Measurements from ENCODE around the gene MYO1D. TPM values are rescaled to one million over a fixed set of nuclear protein-coding genes. Genes with fewer than 3 reads are reported as not detected.

The MYO1D gene
- total and polyA plus RNA-seq, 4 donors: 22.0 to 75.8 (median 61.4) TPM

DNA sequence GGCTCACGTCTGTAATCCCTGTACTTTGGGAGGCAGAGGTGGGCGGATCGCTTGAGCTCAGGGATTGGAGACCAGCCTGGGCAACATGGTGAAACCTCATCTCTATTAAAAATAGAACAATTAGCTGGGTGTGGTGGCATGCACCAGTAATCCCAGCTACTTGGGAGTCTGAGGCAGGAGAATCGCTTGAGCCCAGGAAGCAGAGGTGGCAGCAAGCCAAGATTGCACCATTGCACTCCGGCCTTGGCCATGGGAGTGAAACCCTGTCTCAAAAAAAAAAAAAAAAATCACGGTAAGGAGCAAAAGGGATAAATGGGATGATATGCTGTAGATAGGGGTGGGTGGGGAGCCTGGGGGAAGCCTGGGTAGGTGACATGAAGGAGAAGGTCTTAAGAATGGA is 30.7 kb upstream of the MYO1D start:
- H3K4me3 ChIP-seq: no peak overlapping the region
- H3K27me3 ChIP-seq (ENCODE audit: control insufficient read depth in 3 of 3, insufficient read depth in 3 of 3, low read length in 2 of 3): no peaks in the 10 kb centered on the region
- DNase-seq: no peak
- no peaks in the 10 kb centered on the region for H3K36me3 ChIP-seq (ENCODE audit: control insufficient read depth in 4 of 4, insufficient read depth in 4 of 4, low read length in 4 of 4)
- WGBS, 2 donors: 82 to 84% methylated on average over 6 of the region's 6 CpGs
- H3K9me3 ChIP-seq (ENCODE audit: control insufficient read depth in 4 of 4, insufficient read depth in 3 of 4, low read length in 3 of 4): no peaks in the 10 kb centered on the region
- no peak overlapping the region for H3K27ac ChIP-seq (ENCODE audit: low read depth in 1 of 2, low read length in 1 of 2)
- peaks cover 0 to 14% (median 1%) of the 10 kb centered on the region in 5 donors for H3K4me1 ChIP-seq (ENCODE audit: control insufficient read depth in 5 of 5, insufficient read depth in 5 of 5, low read length in 5 of 5)
- TF ChIP-seq, protein P1, sequence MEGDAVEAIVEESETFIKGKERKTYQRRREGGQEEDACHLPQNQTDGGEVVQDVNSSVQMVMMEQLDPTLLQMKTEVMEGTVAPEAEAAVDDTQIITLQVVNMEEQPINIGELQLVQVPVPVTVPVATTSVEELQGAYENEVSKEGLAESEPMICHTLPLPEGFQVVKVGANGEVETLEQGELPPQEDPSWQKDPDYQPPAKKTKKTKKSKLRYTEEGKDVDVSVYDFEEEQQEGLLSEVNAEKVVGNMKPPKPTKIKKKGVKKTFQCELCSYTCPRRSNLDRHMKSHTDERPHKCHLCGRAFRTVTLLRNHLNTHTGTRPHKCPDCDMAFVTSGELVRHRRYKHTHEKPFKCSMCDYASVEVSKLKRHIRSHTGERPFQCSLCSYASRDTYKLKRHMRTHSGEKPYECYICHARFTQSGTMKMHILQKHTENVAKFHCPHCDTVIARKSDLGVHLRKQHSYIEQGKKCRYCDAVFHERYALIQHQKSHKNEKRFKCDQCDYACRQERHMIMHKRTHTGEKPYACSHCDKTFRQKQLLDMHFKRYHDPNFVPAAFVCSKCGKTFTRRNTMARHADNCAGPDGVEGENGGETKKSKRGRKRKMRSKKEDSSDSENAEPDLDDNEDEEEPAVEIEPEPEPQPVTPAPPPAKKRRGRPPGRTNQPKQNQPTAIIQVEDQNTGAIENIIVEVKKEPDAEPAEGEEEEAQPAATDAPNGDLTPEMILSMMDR (IDR thresholded peaks at IDR 0.05; ENCODE audit: control extremely low read depth, extremely low read depth): no peak
- no peak overlapping the region for H3K9ac ChIP-seq (ENCODE audit: insufficient read depth in 1 of 2, low read length in 2 of 2)
- no peak for ATAC-seq (ENCODE audit: insufficient read depth, low FRiP score)

DNA sequence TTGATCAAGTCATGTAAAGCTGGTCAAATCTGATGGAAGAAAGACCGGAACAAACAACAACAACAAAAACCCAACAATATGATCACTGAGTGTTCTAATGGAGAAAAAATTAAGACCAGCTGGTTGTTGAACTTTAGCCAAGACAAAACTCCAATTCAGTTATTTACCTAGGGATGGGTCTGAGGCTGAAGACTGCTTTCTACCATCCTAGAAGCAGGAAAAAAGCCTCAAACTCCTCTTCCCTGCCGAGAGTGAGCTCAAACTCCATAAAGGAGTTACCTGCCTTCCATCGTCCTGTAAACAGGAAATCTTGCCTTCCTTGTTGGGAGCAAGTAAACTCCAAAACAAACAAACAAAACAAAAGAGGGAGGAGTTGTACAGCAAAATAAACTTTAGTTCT is 28.0 kb upstream of the MYO1D start:
- Histone ChIP-seq H3K9ac (ENCODE audit: insufficient read depth in 1 of 2, low read length in 2 of 2) (no peak overlapping the region), H3K4me3 (no peak overlapping the region), H3K27ac (ENCODE audit: low read depth in 1 of 2, low read length in 1 of 2) (no peak overlapping the region), H3K9me3 (ENCODE audit: control insufficient read depth in 4 of 4, insufficient read depth in 3 of 4, low read length in 3 of 4) (no peaks in the 10 kb centered on the region), H3K36me3 (ENCODE audit: control insufficient read depth in 4 of 4, insufficient read depth in 4 of 4, low read length in 4 of 4) (no peaks in the 10 kb centered on the region), H3K4me1 (ENCODE audit: control insufficient read depth in 5 of 5, insufficient read depth in 5 of 5, low read length in 5 of 5) (peaks cover 0 to 2% (median 0%) of the 10 kb centered on the region in 5 donors), H3K27me3 (ENCODE audit: control insufficient read depth in 3 of 3, insufficient read depth in 3 of 3, low read length in 2 of 3) (no peaks in the 10 kb centered on the region)
- DNase-seq (no peak), ATAC-seq (ENCODE audit: insufficient read depth, low FRiP score) (no peak)
- TF ChIP-seq, protein P1 (IDR thresholded peaks at IDR 0.05; ENCODE audit: control extremely low read depth, extremely low read depth): no peak
- WGBS, 2 donors: 74 to 75% methylated on average over 3 of the region's 3 CpGs

DNA sequence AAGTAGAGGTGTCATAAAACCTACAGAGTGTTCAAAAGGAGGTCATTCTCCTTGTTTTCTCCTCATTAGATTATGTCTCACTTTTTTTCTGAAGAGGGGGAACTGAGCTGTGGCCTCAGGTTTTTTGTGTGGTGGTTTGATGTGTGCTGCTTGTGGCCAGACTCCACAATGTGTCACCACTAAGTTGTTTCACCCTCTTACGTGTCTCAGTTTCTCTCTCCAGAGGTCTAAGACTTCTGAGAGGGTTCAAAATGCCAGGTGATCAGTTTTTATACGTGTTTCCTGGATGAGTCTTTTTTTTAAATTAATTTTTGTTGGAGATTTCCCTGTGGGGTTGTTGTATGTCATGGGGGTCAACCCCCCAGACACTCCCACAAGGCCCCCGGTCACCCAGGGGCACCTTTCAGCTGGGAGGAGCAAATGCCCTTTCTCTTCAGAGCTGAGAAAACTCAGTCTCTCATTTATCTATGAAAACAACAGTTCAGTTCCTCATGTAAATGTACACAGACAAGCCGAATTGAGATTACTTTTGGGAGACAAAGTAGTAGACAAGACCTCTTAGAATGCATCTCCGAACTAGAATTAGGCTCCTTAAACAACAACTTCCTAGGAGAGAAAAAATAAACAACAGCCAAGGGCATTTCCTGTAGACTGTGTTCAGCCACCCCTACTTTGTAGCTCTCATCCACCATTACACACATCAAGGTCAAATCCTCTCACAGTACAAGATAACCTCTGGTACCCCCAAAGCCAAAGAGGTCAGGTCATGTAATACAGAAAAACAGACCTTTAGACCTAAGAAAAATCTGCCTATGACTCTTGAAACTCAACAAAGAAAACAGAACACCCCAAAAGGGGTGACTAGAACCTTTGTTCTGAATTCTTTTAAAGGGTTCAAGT is 27.1 kb upstream of the MYO1D start:
- TF ChIP-seq, protein P1 (IDR thresholded peaks at IDR 0.05; ENCODE audit: control extremely low read depth, extremely low read depth): no peak

More for the DNA sequence above, 27.1 kb upstream of the MYO1D start:
- Histone ChIP-seq H3K27me3 (ENCODE audit: control insufficient read depth in 3 of 3, insufficient read depth in 3 of 3, low read length in 2 of 3) (no peaks in the 10 kb centered on the region), H3K36me3 (ENCODE audit: control insufficient read depth in 4 of 4, insufficient read depth in 4 of 4, low read length in 4 of 4) (no peaks in the 10 kb centered on the region), H3K9ac (ENCODE audit: insufficient read depth in 1 of 2, low read length in 2 of 2) (no peak overlapping the region), H3K4me3 (no peak overlapping the region), H3K9me3 (ENCODE audit: control insufficient read depth in 4 of 4, insufficient read depth in 3 of 4, low read length in 3 of 4) (no peaks in the 10 kb centered on the region), H3K27ac (ENCODE audit: low read depth in 1 of 2, low read length in 1 of 2) (no peak overlapping the region), H3K4me1 (ENCODE audit: control insufficient read depth in 5 of 5, insufficient read depth in 5 of 5, low read length in 5 of 5) (no peaks in the 10 kb centered on the region)
- ATAC-seq (ENCODE audit: insufficient read depth, low FRiP score) (no peak), DNase-seq (no peak)
- WGBS, 2 donors: 74 to 75% methylated on average over 5 of the region's 5 CpGs
